ENCODE measurements around the gene ABCC11.
"Not testable (repeated sequence)": the region's sequence is repeated elsewhere in the genome, so short reads cannot be mapped to it uniquely, and the experiment has no call there.

GRCh38 chr16:48166617-48167016, 80.7 kb downstream of the ABCC11 start:
- TF ChIP-seq, protein P1, sequence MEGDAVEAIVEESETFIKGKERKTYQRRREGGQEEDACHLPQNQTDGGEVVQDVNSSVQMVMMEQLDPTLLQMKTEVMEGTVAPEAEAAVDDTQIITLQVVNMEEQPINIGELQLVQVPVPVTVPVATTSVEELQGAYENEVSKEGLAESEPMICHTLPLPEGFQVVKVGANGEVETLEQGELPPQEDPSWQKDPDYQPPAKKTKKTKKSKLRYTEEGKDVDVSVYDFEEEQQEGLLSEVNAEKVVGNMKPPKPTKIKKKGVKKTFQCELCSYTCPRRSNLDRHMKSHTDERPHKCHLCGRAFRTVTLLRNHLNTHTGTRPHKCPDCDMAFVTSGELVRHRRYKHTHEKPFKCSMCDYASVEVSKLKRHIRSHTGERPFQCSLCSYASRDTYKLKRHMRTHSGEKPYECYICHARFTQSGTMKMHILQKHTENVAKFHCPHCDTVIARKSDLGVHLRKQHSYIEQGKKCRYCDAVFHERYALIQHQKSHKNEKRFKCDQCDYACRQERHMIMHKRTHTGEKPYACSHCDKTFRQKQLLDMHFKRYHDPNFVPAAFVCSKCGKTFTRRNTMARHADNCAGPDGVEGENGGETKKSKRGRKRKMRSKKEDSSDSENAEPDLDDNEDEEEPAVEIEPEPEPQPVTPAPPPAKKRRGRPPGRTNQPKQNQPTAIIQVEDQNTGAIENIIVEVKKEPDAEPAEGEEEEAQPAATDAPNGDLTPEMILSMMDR (IDR thresholded peaks at IDR 0.05) = not testable (repeated sequence)
- not testable (repeated sequence) for TF ChIP-seq POLR2AphosphoS5, POLR2A, EP300 (IDR thresholded peaks at IDR 0.05)
